GM19238 (cell line): ENCODE data around the gene EPHA10.

Source experiments
- DNase-seq: peaks from one replicate; pipeline ENCODE4 v3.0.0; 2011; ENCODE audit warnings: low spot score; ENCODE audit not compliant: insufficient read length

EPHA10 gene

DNA sequence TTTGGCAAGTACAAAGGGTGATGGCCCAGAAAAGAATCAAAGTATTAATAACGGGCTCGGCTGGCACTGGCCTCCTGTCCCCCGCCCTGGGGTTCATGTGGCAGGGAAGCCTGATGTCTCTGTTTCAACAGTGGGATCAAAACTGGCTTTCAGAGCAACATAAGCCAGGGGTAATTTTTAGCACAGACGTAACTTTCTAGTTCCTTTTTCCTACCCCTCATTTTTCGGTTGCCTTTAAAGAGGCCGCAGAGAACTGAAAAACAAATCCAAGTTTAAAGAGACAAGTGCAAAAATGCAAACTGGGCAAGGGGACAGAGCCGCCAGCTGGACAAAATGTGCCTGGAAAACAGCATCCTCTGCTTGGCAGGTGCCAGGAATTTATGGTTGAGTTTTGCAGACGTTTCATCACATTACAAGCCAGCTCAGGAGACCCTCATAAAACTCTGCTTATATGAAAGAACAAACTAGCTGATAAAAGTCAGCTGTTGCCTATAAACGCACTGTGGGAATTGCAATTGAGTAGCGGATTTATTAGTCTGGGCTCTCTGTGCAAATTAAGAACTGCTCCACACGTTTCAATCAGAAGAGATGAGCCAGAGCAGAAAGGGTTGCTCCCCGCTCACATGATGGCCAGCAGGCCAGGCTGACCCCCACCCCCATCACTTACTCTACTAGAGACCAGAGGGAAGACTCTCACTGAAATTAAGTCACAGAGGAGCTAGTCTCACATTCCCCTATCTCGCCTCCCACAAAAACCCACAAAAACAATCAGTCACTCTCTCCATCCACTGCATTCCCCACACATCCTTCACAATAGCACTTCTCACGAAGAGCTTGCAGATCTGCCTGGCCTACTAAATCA is 88.4 kb downstream of the EPHA10 start:
- DNase-seq: peak; percentile 40

- DNase-seq: no peak
Observed at GRCh38 chr1:37673920-37674319, 91.0 kb downstream of the EPHA10 start.

DNA sequence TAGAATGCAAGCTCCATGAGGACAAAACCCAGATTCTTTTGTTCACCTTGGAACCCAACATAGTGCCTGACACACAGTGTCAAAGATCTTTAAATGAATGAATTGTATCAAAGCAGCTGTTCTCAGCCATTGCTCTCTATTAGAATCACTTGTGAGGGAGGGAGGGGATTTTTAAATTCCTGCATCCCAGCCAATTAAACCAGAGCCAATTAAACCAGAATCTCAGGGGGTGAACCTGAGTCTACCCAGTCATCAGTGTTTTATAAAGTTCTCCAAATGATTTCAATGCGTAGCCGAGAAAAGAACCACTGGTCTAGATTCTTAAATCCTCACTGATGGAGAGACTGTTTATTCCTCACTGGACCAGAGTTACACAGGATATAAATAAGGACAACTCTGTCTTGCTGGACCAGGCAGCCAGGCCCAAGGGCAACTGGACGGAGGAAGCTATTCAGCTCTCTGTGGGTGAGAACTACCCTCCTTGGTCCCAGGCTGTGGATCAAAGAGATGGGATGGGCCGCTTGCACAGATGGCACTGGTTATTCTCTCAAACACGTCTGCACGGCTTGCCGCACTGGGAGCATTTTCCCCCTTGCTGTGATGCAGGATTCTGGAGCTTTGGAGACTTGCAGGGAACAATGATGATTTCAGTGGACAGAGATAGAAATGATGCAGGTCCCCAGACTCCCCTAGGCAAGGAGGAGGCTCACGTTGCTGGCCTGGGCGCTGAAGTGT is 92.6 kb downstream of the EPHA10 start:
- no peak for DNase-seq

DNA sequence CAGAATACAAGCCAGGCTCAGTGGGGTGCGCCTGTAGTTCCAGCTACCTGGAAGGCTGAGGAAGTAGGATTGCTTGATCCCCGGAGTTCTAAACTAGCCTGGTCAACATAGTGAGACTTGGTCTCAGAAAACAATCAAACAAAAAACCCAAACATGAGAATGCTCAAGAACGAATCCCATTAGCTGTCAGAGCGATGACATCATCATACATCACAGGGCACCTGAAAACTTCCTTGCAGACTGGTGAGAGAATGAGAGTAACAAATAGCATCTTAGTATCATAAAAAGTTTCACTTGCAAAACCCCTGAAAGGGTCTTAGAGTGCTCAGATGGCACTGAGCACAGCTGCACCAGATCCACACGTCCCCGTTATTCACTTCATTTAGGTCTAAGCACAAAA is 93.7 kb downstream of the EPHA10 start:
- no peak for DNase-seq

- no peak for DNase-seq
Observed at GRCh38 chr1:37670133-37670532, 94.8 kb downstream of the EPHA10 start.

DNA sequence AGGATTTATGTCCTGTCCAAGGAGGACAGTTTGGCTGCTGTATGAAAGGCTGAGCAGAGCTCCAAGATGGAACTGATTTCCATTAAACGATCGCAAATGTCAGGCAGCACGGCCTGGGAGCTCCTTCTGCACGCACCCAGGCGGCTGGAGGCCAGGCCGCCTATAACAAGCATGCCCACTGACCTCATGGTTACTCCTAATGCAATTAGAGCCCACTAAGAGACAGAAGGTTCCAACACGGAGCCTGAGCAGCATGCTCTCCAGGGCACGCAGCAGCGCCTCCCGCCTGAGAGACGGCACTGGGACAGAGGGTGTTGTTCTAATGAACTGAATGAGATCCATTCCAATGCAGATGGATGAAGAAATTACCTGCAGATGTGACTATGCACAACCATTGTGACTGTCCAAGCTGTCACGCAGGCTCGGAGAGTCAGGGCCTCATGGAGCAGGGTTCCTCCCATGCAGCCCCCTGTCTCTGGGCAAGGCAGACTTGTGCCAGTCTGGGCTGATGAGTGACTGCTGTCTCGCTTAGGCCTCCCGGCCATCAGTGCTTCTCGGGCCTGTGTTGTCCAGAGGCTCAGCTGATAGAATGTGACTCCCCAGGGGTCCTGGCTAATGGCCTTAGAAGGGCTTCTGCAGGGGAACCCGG is 97.8 kb downstream of the EPHA10 start:
- no peak for DNase-seq

- no peak for DNase-seq
Observed at GRCh38 chr1:37666241-37666867, 98.6 kb downstream of the EPHA10 start.
